Sigmoid colon (tissue), 4 donors: ENCODE results near the gene ZNF225.

Experiments
- EP300 ChIP-seq, 4 donors: sonication (generic); formaldehyde crosslinking; IDR thresholded peaks; one replicate each; pipeline ENCODE4 v1.6.1; 2017; ENCODE audit warnings: antibody characterized with exemption in 4 of 4
- POLR2A ChIP-seq, 2 donors: fragments of 450-650 bp; IDR thresholded peaks; one replicate each; pipeline ENCODE4 v1.6.1; 2016; ENCODE audit warnings: antibody characterized with exemption in 2 of 2, mild to moderate bottlenecking in 2 of 2, moderate library complexity in 2 of 2
- POLR2AphosphoS5 ChIP-seq, 4 donors: sonication (generic); formaldehyde crosslinking; IDR thresholded peaks; one replicate each; pipeline ENCODE4 v1.6.1; 2017; ENCODE audit warnings: antibody characterized with exemption in 4 of 4
- TF ChIP-seq, protein P1 (sequence below), 4 experiments: fragments of 450-650 bp in 3 of 4; fragments of 200-600 bp in 1 of 4; IDR thresholded peaks; one replicate each; pipeline ENCODE4 v1.5.1; 2016 to 2019; ENCODE audit warnings: antibody characterized with exemption in 4 of 4, mild to moderate bottlenecking in 3 of 4, moderate library complexity in 2 of 4

DNA sequence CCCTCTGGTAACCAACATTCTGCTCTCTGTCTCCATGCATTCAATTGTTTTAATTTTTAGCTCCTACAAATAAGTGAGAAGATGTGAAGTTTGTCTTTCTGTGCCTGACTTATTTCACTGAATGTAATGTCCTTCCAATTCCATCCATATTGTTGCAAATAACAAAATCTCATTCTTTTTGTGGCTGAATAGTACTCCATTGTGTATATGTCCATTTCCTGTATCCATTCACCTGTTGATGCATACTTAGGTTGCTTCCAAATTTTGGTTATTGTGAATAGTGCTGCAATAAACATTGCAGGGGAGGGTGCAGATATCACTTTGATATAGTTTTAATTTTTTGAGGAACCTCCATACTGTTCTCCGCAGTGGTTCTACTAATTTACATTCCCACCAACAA, 43.8 kb upstream of the ZNF225 start:
- TF ChIP-seq, protein P1, sequence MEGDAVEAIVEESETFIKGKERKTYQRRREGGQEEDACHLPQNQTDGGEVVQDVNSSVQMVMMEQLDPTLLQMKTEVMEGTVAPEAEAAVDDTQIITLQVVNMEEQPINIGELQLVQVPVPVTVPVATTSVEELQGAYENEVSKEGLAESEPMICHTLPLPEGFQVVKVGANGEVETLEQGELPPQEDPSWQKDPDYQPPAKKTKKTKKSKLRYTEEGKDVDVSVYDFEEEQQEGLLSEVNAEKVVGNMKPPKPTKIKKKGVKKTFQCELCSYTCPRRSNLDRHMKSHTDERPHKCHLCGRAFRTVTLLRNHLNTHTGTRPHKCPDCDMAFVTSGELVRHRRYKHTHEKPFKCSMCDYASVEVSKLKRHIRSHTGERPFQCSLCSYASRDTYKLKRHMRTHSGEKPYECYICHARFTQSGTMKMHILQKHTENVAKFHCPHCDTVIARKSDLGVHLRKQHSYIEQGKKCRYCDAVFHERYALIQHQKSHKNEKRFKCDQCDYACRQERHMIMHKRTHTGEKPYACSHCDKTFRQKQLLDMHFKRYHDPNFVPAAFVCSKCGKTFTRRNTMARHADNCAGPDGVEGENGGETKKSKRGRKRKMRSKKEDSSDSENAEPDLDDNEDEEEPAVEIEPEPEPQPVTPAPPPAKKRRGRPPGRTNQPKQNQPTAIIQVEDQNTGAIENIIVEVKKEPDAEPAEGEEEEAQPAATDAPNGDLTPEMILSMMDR (IDR thresholded peaks at IDR 0.05) = no peak
- TF ChIP-seq POLR2AphosphoS5 (IDR thresholded peaks at IDR 0.05) (no peak), POLR2A (IDR thresholded peaks at IDR 0.05) (no peak), EP300 (IDR thresholded peaks at IDR 0.05) (no peak)
